ENCODE results near the gene SLC8B1. TPM values are rescaled to one million over a fixed set of nuclear protein-coding genes. Genes with fewer than 3 reads are reported as not detected.

SLC8B1 gene
- total and polyA plus RNA-seq, 8 donors = 13.0 to 39.1 (median 19.7) TPM

DNA sequence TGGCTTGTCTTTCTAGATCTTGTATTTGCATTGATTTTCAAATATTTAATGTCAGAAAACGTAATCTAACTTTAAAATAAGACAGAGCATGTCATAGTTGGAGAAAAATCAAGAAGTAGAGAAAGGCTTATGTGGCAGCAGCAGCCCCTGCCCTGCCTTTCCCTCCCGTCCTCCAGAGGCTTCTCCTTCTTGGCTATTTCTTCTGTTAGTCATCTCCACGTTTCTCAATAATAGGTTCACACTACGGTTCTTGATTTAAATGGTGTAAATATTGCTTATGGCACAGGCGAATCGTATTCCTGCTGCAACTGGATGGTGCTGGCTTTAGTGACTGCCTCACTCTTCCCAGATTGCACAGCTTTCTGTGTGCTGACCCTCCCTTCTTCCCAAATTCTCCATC is 42.8 kb downstream of the SLC8B1 start:
- Histone ChIP-seq H3K4me1 (no peaks in the 10 kb centered on the region), H3K9me3 (no peaks in the 10 kb centered on the region), H3K27ac (no peak overlapping the region), H3K27me3 (no peaks in the 10 kb centered on the region), H3K4me3 (no peak overlapping the region), H3K36me3 (peaks cover 0 to 97% (median 52%) of the 10 kb centered on the region in 3 donors)
- FAIRE-seq (no peak), ATAC-seq (no peak), DNase-seq (no peak)
- TF ChIP-seq, protein P1, sequence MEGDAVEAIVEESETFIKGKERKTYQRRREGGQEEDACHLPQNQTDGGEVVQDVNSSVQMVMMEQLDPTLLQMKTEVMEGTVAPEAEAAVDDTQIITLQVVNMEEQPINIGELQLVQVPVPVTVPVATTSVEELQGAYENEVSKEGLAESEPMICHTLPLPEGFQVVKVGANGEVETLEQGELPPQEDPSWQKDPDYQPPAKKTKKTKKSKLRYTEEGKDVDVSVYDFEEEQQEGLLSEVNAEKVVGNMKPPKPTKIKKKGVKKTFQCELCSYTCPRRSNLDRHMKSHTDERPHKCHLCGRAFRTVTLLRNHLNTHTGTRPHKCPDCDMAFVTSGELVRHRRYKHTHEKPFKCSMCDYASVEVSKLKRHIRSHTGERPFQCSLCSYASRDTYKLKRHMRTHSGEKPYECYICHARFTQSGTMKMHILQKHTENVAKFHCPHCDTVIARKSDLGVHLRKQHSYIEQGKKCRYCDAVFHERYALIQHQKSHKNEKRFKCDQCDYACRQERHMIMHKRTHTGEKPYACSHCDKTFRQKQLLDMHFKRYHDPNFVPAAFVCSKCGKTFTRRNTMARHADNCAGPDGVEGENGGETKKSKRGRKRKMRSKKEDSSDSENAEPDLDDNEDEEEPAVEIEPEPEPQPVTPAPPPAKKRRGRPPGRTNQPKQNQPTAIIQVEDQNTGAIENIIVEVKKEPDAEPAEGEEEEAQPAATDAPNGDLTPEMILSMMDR (IDR thresholded peaks at IDR 0.05) = no peak
- 71 to 79% methylated on average over 6 of the region's 6 CpGs for WGBS, 2 donors
- intact Hi-C loops (cut with DNase I) = no loop called here

DNA sequence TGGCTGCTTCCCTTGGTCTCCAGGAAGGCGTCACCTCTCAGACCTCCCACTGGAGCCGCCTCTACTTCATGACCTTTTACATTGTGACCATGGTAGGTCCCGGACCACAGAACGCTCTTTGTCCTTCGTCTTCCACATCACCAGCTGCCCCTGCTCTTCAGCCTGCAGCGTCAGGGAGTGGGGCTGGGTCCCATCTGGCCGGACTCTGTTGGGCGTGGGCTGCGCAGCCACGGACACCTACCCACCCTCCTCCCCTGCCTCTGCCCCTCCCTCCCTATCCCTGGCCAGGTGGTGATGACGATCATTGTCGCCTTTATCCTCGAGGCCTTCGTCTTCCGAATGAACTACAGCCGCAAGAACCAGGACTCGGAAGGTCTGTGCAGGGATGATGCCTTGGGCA is 43.3 kb downstream of the SLC8B1 start:
- Histone ChIP-seq H3K4me1 (no peaks in the 10 kb centered on the region), H3K27me3 (no peaks in the 10 kb centered on the region), H3K9me3 (no peaks in the 10 kb centered on the region), H3K36me3 (peaks cover 0 to 98% (median 54%) of the 10 kb centered on the region in 3 donors), H3K4me3 (no peak overlapping the region), H3K27ac (no peak overlapping the region)
- FAIRE-seq (no peak), DNase-seq (no peak), ATAC-seq (no peak)
- 93 to 95% methylated on average over 16 to 17 of the region's 17 CpGs for WGBS, 2 donors
- intact Hi-C loops (cut with DNase I) = no loop called here
- TF ChIP-seq, protein P1 (IDR thresholded peaks at IDR 0.05) = no peak

DNA sequence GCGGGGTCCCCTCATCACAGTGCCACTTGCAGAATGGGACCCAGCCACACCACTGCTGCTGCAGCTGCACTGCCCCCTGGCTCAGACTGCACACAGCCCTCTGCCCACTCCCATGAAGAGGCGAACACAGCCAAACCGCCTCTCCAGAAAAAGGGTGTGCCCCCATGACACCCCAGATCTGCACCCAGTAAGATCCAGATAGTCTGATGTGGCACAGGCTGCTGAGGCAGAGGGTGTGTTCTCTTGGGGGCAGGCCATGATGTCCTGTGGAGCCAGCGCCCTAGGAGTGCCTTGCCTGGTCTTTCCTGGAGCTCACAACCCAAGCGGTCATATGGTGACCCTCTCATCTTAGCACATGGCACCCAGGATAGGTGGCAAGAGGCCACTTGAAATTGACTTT is 44.4 kb downstream of the SLC8B1 start:
- no peak overlapping the region for H3K4me3 ChIP-seq
- H3K4me1 ChIP-seq = no peaks in the 10 kb centered on the region
- no peak overlapping the region for H3K27ac ChIP-seq
- DNase-seq (no peak), ATAC-seq (no peak), FAIRE-seq (no peak)
- no peaks in the 10 kb centered on the region for H3K9me3 ChIP-seq
- H3K27me3 ChIP-seq = no peaks in the 10 kb centered on the region
- WGBS, 2 donors = 96 to 97% methylated on average over 5 of the region's 5 CpGs
- TF ChIP-seq, protein P1 (IDR thresholded peaks at IDR 0.05) = no peak
- intact Hi-C loops (cut with DNase I) = no loop called here
- H3K36me3 ChIP-seq = peaks cover 0 to 100% (median 52%) of the 10 kb centered on the region in 3 donors

DNA sequence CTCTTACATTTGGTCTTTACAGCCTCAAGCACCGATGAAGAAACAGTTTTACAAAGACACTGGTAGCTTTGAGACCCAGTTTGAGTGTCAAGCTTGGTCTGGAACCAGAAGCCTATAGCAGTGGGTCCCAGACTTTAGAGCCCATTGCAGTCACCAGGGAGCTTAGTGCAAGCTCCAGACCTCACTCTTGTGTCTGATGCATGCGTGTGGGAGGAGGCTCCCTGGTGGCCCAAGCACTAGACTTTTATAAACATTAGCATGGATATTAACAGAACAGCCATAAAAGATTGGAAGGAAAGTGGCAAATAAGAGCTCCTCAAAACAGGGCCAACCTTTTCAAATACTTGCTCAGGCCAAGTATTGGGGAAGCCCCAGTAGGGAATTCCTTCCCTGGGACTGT is 45.5 kb downstream of the SLC8B1 start:
- Histone ChIP-seq H3K27ac (no peak overlapping the region), H3K27me3 (no peaks in the 10 kb centered on the region), H3K36me3 (peaks cover 0 to 100% (median 55%) of the 10 kb centered on the region in 3 donors), H3K4me1 (no peaks in the 10 kb centered on the region), H3K4me3 (no peak overlapping the region), H3K9me3 (no peaks in the 10 kb centered on the region)
- no peak for DNase-seq
- FAIRE-seq = no peak
- intact Hi-C loops (cut with DNase I) = no loop called here
- ATAC-seq = no peak
- TF ChIP-seq, protein P1 (IDR thresholded peaks at IDR 0.05) = no peak
- WGBS, 2 donors = 91 to 95% methylated on average over 2 of the region's 2 CpGs

DNA sequence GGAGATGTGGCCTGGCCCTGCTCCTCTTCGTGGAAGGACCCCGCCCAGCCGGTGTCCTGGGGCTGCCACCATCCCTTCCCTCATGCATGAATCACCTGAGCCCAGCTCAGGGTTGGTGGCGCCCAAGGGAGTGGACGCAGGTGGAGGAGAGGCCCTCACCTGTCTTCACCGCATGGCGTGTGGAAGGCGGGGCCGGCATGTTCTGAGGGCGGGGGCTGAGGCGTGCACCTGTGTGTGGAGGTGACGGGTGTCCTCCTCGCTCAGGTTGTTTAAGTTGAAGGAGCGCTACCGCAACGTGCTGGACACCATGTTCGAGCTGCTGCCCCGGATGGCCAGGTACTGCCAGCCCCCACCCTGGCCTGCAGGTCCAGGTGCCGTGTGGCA is 47.0 kb downstream of the SLC8B1 start:
- Histone ChIP-seq H3K27me3 (no peaks in the 10 kb centered on the region), H3K27ac (no peak overlapping the region), H3K36me3 (peaks cover 0 to 97% (median 46%) of the 10 kb centered on the region in 3 donors), H3K4me1 (no peaks in the 10 kb centered on the region), H3K4me3 (no peak overlapping the region), H3K9me3 (no peaks in the 10 kb centered on the region)
- DNase-seq = no peak
- intact Hi-C loops (cut with DNase I) = no loop called here
- ATAC-seq = no peak
- WGBS, 2 donors = 94 to 95% methylated on average over 19 of the region's 19 CpGs
- FAIRE-seq = no peak
- TF ChIP-seq, protein P1 (IDR thresholded peaks at IDR 0.05) = no peak
